ENCODE measurements around the gene ZYX.
"Not testable (repeated sequence)": the region's sequence is repeated elsewhere in the genome, so short reads cannot be mapped to it uniquely, and the experiment has no call there.

Gene ZYX

DNA sequence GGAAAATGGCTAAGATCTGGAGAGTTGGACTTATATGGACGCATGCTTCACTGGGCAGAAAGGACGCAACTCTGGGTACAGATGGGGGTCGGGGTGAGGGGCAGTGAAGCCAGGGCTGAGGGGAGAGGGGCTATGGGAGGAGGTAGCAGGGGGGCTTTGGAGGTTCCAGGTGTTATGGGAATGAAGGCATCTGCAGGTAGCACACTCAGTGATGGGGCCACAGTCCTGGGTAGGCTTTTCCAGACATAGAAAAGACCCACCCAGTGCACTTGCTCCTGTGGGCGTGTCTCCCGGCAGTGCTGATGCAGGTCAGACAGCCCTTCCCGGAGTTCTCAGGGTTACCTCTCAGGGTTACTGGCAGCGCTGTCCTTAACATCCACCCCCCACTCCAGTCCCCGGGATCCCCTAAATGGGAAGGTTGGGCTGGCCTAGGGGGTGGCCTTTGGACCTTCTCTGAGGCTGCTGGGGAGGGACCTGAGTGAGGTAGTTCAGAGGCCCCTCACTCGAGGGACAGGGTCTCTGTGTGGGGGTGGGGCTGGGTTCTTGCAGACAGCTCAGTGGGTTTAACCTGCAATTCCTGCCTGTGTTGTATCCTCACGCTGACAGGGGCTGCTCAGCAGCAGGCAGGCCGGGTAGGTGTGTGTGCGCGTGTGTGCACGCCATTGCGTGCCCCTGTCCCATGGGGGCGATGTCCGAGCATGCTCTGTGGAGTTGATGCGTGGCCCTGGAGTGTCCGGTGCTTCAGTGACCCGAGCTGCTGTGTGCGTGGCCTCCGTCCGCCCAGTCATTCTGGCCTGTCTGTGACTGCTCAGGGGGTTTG, 6.2 kb downstream of the ZYX start:
- DNase-seq, result no peak

DNA sequence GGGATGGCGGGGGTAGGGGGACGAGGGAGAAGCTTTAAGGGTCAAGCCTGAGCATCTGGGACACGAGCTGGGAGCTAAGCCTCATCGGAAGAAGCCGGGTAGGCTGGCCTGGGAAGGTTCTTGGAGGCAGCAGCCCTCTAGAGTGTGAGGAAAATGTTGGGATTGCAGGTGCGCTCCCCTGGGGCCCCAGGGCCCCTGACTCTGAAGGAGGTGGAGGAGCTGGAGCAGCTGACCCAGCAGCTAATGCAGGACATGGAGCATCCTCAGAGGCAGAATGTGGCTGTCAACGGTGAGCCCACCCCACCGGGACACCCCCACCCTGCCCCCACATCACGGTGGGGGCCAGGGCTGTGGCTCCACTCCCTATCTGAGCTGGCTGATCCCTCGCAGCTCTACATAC, 6.9 kb downstream of the ZYX start:
- no peak for DNase-seq

DNA sequence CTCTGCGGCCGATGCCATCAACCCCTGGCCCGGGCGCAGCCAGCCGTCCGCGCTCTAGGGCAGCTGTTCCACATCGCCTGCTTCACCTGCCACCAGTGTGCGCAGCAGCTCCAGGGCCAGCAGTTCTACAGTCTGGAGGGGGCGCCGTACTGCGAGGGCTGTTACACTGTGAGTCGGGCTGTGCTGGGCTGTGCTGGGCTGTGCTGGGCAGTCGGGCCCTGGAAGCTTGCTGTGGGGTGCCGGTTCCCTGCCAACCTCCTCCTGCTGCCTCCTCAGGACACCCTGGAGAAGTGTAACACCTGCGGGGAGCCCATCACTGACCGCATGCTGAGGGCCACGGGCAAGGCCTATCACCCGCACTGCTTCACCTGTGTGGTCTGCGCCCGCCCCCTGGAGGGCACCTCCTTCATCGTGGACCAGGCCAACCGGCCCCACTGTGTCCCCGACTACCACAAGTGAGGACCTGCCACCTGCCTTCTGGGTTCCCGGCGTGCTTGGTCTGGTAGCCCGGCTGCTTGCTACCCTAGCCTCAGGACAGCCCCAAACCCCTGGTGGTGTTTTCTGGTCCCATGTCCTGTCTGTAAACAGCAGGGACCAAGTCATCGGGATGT, 7.5 kb downstream of the ZYX start:
- no peak for DNase-seq

DNA sequence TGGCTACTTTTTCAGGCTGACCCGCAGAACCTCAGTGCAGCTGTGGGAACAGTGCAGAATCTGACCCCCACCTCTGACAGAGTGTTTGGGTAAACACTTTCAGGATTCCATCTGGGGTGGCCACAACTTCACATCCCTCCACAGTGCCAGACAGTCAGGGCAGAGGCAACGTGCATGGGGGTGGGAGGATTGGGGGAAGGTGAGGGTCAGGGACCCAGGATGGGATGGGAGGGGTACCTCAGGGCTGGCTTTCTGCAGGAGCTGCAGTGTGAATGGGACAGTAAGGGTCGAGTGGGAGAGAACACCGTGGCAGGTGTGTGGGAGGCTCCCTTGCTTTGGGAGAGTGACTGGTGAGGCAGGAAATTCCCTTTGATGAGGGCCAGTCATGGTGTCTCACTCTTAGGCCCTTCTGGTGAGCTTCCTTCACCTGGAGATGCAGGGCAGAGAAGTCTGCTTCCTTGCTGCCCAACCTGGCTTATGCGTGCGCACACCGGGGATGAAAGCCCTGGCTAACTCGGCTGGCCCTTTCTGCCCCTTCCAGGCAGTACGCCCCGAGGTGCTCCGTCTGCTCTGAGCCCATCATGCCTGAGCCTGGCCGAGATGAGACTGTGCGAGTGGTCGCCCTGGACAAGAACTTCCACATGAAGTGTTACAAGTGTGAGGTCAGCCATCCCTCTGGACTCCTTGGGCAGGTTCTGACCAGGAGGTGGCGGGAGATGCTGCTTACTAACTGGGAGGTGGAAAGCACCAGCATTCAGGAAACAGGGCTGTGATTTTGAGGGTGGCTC, 8.4 kb downstream of the ZYX start:
- DNase-seq, result no peak

DNA sequence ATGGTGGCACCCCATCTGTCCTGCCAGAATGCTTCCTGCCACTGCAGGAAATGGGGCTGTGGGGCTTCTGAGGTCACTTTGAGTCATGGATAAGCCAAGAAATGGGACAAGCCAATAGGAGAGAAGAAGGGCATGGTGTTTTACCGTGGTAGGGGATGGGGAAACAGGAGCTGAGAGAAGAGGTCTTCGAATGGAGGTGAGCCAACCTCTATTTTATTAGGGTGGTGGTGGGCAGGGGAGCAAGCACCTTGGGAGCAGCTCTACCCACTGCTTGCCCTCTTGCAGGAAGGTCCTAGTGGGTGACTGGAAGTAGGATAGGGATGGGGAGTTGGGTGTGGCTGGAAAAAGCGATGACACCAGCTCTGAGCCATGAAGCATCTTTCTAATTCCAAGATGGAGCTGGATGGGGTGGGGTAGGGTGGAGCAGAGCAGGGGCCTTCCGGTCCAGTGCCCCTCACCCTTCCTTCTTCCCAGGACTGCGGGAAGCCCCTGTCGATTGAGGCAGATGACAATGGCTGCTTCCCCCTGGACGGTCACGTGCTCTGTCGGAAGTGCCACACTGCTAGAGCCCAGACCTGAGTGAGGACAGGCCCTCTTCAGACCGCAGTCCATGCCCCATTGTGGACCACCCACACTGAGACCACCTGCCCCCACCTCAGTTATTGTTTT, 9.1 kb downstream of the ZYX start:
- DNase-seq, result no peak

DNA sequence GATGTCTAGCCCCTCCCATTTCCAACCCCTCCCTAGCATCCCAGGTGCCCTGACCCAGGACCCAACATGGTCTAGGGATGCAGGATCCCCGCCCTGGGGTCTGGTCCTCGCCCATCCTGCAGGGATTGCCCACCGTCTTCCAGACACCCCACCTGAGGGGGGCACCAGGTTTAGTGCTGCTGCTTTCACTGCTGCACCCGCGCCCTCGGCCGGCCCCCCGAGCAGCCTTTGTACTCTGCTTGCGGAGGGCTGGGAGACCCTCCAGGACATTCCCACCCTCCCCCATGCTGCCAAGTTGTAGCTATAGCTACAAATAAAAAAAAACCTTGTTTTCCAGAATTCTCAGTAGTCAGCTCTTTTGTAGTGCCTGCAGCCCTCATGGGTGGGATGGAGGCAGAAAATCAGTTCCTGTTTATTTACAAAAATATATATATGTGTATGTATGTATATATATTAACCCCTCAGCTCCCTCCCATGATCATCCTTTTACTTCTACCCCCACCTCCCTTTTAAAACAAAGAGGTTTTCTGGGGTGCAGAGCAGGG, 9.7 kb downstream of the ZYX start:
- no peak for DNase-seq

DNA sequence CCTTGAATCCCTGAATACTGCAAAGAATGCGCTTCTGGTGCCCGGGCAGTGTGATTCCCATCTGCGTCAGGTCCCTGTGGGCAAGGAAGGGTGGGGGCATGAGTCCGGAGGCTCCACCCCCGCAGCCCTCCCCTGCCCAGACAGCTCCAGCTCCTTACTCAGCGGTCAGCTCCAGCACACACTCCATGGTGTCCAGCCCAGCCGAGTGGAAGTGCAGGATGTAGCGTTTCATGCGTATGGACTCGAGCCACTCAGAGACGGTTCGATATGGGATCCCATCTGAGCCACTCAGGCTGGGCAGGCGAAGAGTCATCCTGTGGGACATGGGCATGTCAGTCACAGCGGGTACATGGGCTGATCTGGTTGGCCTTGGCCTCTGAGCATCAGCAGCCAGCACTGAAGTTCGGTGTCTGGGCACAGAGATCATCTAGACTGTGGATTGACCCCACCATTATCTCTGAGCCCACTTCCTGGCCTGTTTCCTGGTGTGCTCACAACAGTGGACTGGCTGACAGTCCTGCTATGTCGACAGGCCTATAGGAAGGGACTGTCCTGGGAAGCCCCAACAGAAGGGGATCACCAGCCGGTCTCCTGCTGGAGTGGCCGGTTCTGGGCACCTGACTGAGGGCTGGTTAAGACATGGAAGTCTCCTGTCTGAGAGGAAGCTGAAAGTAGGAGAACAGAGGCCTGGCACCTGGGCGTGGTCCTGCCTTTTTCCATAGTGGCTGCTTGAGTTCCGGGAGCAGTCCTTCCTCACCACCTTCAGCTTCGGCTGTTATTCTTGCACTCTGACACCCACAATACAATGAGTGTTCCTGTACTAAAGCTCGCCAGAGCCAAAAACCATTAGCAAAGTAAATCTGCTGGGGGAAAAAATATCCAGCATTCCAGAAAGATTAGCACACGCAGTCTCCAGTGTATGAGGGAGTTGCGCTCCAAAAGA, 10.6 kb downstream of the ZYX start:
- DNase-seq, result no peak

DNA sequence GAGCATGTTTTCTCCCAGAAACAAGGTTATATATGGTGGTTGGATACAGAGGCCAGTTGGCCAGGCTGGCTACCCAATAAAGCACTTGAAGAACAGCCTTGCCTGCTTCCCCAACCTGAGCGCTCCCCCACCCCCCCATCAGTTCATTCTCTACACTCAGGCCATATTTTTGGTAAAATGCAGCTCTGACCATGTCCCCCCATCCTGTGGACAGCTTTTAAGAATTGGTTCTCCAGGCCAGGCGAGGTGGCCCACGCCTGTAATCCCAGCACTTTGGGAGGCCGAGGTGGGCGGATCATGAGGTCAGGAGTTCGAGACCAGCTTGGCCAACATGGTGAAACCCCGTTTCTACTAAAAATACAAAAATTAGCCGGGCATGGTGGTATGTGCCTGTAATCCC, 11.3 kb downstream of the ZYX start:
- DNase-seq, result not testable (repeated sequence)

DNA sequence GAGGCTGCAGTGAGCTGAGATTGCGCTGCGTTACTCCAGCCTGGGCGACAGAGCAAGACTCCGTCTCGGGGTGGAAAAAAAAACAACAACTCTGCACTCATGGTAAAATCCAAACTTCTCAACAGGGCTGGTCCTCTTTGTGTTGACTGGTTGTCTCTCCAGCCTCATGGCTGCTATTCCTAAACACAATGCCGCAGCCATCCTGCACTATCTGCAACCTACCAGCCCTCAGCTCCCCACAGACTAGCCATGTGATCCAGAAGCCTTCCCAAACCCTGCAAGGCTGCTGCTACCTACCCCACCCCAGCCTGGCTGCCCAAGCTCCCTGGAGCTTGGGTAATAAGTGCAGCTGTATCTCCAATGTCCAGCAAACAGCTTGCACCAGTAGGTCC, 11.7 kb downstream of the ZYX start:
- DNase-seq, result no peak

DNA sequence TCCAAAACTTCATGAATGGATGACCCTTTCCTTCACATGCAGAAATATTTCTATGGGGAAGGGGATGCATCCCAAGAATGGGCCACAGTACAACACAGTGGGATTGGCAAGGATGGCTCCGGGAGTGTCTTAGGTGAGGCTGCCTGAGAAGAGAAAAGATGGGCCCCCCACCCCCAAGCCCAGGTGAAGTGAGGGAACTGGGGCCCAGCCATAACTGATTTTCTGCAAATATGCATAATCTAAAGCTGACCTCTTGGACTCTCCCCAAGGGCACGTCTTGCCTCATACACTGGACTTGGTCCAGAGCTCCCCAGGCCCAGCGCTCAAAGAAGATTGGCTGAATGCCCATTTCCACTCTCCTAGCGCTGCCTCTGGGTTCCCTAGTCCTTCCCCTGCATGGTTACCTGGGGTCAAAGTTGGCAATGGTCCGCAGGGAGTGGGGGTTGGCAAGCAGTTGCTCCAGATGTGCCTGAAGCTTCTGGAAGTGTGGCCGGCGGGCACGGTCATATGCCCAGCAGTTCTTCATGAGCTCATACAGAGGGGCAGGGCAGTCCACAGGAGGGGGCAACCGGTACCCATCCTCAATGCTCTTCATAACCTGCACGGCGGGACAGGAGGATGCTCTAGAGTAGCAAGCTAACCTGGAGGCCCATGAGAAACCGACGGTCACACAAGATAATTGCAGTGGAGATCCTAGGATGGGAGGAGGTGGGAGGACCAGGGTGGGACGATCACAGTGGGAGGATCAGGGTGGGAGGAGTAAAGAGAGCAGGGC, 12.3 kb downstream of the ZYX start:
- DNase-seq, result no peak

DNA sequence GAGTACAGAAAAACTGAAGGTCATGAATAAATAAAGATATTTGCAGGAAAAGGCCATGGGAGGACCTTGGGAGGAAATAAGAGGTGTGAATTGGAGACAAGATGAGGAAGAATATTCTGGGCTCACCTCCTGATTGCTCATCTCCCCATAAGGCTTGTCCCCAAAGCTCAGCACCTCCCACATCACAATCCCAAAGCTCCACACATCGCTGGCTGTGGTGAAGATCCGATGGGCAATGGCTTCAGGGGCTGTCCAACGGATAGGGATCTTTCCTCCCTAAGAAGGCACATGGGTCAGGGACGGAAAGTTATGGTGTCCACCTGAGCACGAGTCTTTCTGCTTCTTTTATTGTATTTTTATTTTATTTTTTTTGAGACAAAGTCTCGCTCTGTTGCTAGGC, 12.9 kb downstream of the ZYX start:
- no peak for DNase-seq

DNA sequence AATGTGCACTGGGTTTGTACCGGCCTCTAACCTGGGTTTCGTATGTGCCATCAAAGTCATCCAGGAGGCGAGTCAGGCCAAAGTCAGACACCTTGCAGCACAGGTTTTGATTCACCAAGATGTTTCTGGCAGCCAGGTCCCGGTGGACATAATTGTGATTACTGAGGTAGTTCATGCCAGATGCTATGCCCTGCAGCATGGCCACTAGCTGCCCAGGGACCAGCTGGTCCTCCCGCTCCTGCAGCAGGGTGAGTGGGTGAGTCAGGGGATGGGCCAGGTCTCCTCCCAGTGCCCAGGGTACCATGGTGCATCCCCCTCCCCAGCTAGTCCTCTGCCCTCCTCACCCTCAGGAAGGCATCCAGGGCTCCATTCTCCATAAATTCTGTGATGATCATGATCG, 13.6 kb downstream of the ZYX start:
- DNase-seq, result no peak

DNA sequence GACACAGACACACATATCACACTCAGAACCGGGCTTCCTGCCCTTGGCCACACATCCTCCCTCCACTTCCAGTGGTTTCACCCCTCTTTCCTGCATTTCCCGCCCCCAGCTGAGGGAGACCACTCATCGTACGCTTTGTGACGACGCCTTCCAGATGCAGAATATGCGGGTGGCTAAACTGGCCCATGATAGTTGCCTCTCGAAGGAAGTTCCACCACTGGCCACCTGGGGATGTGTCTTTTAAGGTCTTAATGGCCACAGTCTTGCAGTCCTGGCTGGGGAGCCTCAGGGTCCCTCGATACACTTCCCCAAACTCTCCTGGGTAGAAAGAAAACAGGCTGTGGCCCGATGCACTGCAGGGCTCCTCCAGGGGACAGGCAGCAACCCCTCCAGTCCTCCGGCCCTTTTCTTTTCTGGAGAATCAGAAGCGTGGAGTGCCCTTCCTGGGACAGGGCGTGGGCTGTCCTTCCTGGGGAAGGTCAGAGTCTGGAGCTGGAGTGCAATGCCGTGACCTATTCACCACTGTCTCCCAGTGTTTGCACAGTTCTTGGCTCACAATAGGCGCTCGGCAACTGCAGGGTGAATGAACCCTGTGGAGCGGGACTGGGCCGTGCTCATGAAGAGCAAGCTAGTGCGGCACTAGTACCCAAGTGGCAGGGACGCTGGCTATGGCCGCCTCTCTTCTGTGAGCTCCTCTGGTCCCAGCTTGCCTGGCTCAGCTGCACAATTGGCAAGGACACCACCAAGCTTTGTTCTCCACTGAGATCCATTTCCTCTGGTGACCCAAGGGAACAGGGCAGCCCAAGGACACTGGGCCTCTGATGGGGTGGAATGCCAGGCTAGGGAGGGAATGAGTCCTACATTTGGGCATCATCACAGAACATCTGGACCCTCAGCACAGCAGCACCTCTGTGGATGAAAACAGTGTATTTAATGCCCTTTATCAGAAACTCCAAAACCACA, 14.3 kb downstream of the ZYX start:
- no peak for DNase-seq

DNA sequence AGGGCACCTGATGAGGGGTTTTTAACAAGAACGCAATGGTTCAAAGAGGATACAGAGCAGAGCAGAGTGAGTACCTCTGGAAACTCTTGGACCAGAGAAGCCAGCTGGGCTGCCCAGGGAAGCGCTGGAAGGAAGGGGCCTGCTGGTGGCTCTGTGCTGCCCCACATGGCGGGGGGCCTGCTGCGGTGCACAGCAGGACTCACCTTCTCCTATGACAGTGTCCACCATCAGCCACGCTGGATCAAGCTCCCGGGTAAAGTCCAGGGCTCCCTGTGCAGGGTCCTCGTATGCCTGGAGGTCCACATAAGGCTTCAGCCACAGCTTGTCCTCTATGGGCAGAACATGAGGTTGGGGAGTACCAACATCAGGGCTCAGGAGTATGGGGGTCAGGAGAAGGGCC, 15.0 kb downstream of the ZYX start:
- no peak for DNase-seq

DNA sequence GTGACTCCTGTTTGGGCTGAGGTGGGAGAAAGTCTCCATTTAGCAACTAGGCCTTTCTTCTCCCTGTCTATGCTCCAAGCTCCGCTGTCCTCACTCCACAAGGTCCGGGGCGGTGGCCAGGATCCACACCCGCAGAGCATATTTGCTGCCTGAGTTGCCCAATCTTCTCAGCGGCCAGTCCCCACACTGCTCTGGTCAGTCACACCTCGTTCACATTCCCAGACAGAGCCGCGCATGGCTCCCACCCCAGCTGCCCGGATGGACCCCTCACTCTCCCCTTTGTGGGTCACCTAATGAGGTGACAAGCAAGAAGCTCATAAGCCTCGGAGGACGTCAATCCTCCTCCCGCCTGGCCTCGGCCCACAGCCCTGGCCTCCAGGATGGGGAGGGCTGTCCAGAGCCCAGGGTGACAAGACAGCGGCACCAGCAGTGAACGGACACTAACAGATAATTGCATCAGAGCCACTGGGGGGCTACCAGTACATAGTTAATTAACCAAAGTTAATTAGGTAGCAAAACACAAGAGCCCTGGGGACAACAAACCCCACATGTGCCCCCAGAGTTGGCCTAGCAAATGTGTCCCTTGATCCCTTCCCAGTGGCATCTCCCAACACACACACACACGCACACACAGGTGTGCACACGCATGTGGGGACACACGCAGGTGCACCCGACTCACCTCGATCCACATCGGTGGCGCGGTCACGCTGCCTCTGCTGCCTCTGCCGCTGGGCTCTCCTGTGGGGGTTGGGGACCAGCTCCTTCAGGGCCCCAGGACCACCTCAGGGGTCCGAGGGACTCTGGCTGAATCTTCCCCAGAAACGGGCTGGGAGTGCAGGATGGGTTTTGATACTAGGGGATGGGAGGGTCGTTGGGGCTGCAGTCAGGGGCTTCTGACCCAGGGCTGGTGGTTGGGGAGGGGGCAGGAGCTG, 15.7 kb downstream of the ZYX start:
- no peak for DNase-seq

DNA sequence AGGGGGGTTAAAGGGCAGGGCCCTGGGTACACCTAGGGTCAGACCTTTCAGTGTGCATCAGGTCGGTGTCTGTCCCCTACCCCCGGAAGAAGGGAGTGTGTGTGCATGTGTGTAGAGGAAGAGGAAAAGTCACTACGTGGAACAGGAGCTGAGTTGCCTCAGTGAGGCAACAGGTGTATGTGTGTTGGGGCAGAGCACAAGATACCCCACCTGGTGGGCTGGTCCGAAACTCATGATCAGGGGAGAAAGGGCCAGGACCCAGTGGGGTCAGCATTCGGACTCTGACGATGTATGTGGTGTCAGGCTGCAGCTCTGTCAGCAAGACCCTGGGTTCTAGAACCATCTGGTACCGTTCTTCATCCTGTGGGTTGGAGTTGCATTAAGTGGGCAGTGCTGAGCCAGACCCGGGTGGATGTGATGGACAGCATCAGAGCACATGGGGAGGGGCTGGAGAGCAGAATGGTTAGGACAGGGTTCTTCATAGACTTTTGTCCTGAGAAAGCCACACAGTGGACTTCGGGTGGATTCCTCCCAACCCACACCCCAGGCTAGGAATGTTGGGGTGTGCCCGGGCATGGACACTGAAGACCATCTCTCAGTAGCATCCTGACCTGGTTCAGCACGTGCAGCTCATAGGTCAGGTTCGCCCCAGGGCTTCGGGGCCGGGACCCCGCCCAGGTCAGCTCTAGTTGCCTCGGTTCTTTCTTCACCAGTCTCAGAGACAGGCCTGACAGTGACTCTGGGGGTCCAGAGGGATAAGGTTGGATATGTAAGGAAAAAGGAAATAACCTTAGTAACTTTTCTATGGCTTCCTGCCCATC, 16.8 kb downstream of the ZYX start:
- no peak for DNase-seq

DNA sequence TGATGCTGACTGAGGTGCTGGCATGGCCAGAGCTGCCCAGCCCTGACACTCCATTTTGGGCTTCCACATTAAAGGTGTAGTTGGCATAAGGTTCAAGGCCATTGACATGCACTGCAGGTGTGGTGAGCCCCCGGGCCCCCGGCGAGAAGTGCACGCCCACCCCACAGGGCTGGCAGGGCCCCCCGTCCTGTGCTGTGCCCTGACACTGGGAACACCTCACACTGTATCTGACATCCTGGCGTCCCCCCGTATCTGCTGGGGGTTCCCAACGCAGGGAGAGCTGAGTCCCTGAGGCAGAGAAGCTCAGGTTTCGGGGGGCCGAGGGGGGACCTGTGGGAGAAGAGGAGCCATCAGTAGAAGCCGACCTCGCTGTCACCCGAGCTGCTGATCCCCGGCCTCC, 17.5 kb downstream of the ZYX start:
- no peak for DNase-seq

DNA sequence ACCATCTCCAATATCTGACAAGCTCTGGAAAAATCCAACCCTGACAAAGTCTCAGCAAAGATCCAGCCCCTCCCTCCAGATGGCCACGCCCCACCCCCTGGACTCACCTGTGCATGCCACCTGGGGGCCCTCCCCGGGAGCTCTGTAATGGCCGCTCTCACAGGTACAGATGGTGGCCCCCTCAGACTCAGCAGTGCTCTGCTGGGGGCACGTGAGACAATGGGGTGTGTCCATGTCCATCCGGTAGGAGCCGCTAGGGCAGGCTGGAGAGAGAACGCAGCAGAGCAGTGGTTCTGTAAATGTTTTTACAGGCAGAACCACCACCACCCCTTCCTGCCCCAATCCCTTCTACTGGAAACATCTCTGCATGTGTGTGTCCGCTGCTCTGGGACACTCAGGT, 18.0 kb downstream of the ZYX start:
- DNase-seq, result no peak
